ENCODE results near the gene LANCL2.

Gene LANCL2

GRCh38 chr7:55432939-55433784 lies 68.0 kb downstream of the LANCL2 start:
- in situ Hi-C loops (cut with HindIII; ENCODE audit: low sequenced_read_pairs) = no loop called here

DNA sequence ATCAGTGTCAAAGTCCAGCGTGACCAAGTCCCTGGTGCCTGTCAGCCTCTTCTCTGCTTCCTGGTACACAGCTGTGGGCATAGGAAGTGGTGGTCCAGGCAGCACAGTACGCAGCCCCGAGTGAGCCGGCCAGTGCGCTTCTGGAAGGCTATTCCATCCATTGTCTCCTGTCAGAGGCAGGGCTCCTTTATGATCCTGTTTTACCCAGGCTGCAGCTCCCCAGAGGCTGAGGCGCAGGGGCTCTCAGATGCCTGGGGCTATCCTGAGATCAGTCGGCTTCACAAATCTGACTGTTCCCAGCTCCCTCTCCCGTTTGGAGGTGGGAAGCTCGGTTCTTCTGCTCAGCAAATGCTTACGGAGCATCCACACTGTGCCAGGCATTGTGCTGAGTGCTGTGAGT lies 70.3 kb downstream of the LANCL2 start:
- in situ Hi-C loops (cut with HindIII; ENCODE audit: low sequenced_read_pairs) = no loop called here

DNA sequence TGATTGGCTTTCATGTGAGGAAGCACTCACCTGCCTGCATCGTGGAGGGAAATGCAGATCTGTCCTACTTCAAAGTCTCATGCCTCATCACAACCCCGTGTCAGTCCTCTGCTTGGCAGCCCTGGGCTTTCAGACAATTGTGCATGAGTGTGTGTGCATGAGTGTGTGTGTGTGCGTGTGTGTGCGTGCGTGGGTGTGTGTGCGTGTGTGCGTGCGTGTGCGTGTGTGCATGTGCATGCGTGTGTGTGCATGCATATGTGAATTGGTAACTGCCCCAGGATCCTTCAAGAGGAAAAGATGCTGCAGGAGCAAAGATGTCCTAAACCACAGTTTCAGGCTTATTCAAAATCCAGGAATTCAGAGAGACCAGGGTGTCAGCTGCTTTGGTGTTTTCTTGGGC lies 71.3 kb downstream of the LANCL2 start:
- in situ Hi-C loops (cut with HindIII; ENCODE audit: low sequenced_read_pairs) = no loop called here

GRCh38 chr7:55437375-55437774 lies 72.2 kb downstream of the LANCL2 start:
- in situ Hi-C loops (cut with HindIII; ENCODE audit: low sequenced_read_pairs) = no loop called here

GRCh38 chr7:55438085-55438756 lies 73.1 kb downstream of the LANCL2 start:
- in situ Hi-C loops (cut with HindIII; ENCODE audit: low sequenced_read_pairs) = no loop called here

- in situ Hi-C loops (cut with HindIII; ENCODE audit: low sequenced_read_pairs) = no loop called here
Observed at GRCh38 chr7:55438757-55439525, 73.8 kb downstream of the LANCL2 start.

DNA sequence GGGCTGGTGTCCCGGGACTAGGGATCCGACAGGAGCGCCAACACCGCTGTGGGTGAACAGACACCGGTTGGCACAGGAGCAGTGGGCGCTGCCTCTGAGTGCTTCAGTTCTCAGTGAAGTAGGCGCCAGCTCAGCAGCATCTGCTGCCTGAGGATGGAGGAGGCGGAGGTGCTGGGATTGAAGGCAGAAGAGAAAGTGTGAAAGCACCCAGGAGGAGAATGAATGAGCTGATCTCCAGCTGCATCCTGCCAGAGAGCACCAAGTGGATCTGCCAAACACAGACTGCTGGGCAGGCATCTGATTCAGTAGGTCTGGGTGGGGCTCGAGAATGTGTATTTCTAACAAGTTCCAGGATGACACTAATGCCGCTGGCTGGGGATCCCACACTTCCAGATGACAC lies 74.5 kb downstream of the LANCL2 start:
- in situ Hi-C loops (cut with HindIII; ENCODE audit: low sequenced_read_pairs) = no loop called here

DNA sequence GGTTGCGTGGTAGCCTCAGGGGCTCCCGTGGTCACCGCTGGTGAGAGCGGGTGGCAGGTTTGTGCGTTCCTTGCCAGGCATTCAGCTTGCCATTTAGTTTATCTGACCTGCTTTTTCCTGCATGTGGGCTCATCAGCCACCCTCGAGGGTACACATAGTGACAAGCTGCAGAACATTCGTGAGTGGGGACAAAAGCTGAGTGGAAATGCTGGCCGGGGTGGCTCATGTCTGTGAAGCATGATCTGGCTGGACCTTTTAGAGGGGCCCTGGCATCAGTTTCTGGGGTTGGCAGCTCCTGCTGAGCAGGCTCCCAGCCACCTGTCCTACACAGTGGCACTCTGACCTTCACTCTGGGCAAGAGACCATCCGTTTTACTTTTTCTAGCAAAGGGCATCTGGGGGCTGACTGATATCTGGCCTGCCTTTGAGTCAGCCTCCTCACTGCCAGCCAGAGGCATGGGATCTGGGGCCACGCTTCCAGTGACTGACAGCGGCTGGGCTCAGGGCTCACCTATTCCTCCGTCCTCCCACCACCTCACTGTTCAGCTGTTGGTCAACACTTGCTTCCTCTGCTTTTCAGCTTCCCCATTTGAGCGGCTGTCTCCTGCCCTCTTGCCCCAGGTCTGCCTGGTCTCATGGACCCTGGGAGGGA lies 75.0 kb downstream of the LANCL2 start:
- in situ Hi-C loops (cut with HindIII; ENCODE audit: low sequenced_read_pairs) = no loop called here

- in situ Hi-C loops (cut with HindIII; ENCODE audit: low sequenced_read_pairs) = no loop called here
Observed at GRCh38 chr7:55441002-55441401, 75.9 kb downstream of the LANCL2 start.

GRCh38 chr7:55441774-55442522 lies 76.8 kb downstream of the LANCL2 start:
- in situ Hi-C loops (cut with HindIII; ENCODE audit: low sequenced_read_pairs) = no loop called here

DNA sequence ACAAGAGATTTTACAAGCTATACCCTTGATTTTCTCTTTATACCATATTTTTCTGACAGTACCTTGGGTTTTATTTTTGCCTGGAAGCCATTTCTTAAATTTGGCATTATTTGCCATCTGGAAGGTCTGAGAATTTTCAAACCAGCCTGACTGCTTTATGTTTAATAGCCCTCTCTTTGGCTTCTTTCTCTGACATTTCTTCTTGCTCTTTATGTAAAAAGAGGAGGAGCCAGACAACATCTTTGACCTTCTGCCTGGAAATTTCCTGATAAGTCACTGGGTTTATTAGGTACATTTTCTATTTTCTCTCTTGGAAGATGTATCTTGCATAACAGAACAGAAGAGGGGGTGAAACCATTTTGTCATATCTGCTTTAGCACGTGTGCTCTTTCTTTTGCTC lies 79.6 kb downstream of the LANCL2 start:
- in situ Hi-C loops (cut with HindIII; ENCODE audit: low sequenced_read_pairs) = no loop called here

GRCh38 chr7:55448526-55448925 lies 83.4 kb downstream of the LANCL2 start:
- in situ Hi-C loops (cut with HindIII; ENCODE audit: low sequenced_read_pairs) = no loop called here

DNA sequence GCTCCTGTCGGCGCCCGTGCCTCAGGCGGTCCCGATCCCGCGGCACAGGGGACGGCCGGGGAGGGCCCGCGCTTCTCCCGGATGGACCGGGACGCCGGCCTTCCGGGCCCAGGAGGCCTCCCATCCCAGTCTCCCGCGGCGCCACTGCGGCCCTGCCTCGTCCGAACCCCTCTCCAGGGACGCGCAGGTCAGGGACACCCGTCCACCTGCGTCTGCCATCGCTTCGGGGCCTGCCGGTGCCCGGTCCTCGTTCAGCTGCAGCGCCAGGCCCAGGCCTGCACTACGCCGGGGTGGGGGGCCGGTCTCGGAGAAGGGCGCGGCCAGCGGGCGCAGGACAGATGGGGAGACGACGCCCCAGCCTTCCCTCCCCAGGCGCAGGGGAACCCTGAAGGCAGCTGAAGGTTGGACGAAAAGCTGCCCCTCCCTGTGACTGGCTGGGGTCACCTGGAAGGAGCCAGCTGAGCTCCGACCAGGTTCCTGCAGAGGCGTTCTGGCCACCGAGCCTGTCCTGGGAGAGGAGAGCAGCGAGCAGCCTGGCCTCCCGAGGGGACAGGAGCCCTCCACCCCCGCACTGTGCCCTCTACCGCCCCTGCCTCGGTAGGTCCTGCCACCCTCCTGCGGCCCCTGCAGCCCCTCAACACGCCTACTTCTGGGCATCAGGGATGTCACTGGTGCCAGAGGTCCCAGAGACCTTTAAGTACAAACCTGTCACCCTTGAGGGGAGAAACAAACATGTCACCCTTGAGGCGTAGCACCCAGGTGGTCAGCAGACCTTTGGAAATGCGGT lies 84.3 kb downstream of the LANCL2 start:
- in situ Hi-C loops (cut with HindIII; ENCODE audit: low sequenced_read_pairs) = no loop called here

GRCh38 chr7:55449992-55450535 lies 84.9 kb downstream of the LANCL2 start:
- in situ Hi-C loops (cut with HindIII; ENCODE audit: low sequenced_read_pairs) = no loop called here

- in situ Hi-C loops (cut with HindIII; ENCODE audit: low sequenced_read_pairs) = no loop called here
Observed at GRCh38 chr7:55452971-55453370, 87.8 kb downstream of the LANCL2 start.

DNA sequence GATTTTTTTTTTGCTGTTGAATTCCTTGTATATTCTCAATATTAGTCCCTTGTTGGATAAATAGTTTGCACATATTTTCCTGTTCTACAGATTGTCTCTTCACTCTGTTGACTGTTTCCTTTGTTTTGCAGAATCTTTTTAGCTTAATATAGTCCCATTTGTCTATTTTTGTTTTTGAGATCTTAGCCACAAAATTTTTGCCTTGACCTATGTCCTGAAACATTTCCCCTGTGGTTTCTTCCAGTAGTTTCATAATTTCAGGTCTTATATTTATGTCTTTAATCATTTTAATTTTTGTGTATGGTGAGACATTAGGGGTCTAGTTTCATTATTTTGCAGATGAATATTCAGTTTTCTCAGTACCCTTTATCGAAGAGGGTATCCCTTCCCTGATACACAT lies 92.7 kb downstream of the LANCL2 start:
- in situ Hi-C loops (cut with HindIII; ENCODE audit: low sequenced_read_pairs) = no loop called here

GRCh38 chr7:55458351-55458750 lies 93.2 kb downstream of the LANCL2 start:
- in situ Hi-C loops (cut with HindIII; ENCODE audit: low sequenced_read_pairs) = no loop called here

- in situ Hi-C loops (cut with HindIII; ENCODE audit: low sequenced_read_pairs) = no loop called here
Observed at GRCh38 chr7:55463686-55464262, 98.6 kb downstream of the LANCL2 start.

- in situ Hi-C loops (cut with HindIII; ENCODE audit: low sequenced_read_pairs) = no loop called here
Observed at GRCh38 chr7:55464422-55464821, 99.3 kb downstream of the LANCL2 start.
